ENCODE measurements around the gene ARID1B.
A peak's percentile ranks its signal among the peaks of the same experiment; 100 is the strongest.

ARID1B gene

DNA sequence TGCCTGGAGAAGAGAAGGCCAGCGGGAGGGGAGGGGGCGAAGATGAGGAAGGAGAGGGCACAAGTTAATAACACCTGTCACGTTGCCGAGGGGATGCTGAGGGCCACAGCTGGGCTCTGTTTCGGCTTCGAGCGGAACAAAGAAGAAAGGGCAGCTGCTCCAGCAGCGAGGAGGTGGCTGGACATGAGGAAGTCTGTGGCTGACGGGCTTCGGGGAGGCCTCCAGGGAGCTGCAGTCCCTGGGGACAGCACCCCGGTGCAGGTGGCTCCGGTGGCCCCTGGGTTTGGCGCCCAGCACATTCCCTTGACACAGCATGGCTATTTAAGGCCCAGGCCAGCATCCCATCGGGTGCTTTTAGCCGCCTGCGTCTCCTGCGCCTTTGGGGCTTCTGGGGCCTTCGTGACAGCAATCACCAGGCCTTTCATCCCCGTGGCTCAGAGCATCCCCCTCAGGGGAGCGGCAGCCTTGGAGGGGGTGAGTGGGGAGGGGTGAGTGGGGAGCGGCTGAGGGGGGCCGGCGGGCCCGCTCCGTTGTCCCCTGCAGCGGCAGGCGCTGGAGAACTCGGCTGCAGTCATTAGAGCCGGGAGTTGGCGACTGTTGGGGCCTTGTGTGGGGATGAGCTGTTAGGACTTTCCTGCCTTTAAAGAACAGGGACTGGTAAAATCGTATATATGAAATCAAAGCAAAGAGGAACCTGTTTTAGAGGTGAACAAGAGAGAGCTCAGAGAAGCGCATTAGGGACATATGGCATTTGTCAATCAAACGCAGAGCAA, 447.2 kb downstream of the ARID1B start:
- DNase-seq (ENCODE audit: low read depth in 2 of 2): no peak

DNA sequence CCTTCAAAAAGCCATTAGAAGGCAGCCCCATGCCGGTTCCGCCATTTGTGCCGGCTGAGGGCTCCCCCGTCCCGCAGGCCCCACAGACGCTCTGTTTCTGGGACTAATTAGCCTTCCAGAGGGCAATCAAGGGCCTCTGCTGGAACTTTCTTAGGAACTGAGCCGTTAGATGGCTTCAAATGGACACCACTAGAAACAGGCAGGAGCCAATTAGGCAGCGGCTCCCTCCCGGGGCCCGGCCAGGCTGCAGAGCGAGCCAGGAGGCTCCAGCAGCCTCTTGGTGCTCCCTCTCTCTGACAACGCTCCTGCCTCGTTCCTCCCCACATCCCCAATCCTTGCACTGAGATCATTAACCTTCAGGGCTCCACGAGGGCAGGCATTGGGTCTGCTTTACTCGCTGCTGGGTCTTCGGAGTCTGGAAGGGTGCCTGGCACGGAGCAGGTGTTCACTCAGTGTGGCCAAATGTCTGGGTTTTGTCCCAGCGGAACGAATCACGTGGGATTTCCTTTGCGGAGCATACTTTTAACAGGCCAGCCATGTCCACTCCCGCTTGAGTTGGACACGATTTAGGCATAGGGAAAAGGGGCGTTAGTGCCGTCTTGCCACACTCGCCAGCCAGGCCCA, 447.9 kb downstream of the ARID1B start:
- DNase-seq (ENCODE audit: low read depth in 2 of 2): no peak

DNA sequence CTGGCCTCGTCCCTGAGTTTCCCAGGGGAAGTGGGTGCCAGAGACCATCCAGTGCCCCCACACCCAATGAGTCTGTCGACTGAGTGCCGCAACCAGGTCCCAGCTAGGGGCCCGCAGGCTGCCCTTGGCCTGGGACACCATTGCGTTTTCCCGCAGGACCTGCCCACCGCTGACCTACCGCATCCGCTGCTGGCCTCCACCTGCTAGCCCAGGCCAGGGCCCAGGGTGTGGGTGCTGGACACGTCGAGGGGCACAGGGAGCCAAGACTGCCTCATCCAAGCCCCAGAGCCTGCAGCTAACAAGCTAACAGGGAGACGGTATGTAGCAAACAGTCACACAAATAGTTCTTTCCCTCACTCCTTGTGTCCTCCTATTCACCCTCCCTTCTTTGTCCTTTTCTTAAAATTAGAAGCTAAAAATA, 448.4 kb downstream of the ARID1B start:
- no peak for DNase-seq (ENCODE audit: low read depth in 2 of 2)

DNA sequence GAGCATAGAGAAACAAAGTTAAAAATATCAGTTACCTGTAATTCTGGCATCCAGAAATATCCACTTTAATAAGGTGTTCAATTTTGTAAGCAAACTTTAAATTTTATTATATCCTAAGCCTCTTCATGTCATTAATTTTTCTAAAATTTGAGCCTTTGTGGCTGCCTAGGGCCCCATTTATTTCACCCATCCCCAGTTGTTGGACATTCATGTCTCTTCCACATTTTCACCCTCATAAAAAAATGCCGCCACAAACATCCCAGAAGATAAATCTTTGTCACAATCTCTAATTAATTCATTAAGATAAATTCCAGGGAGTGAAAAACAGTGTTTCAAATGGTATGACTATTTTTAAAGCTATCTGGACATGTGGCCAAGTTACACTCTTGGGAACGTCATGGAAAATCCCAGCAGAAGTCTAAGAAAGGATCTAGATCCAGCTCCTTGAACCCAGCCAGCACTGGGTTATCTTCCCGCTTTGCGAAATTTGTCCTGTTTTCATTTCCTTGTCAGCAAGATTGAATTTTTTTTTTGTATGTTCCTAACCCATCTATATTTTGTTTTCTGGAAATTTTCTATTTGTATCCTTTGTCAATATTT, 448.9 kb downstream of the ARID1B start:
- no peak for DNase-seq (ENCODE audit: low read depth in 2 of 2)

DNA sequence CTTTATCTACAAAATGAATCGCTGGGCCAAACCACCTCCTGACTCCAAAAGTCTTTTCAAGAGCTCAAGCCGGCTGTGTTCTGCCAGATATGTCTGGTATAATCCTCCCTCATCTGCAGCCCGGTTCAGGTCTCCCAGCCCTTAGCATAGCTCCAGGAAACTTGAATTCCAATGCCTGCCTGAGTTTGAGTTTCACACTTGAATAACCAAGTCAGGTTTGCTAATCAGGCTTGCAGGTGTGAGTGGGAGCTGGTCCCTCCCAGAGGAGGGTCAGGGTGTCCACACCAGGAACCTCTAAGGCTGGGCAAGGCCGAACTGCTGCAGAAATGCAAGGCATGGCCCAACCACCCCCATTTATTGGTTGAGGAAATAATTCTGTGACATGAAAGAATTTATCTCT, 449.6 kb downstream of the ARID1B start:
- DNase-seq (ENCODE audit: low read depth in 2 of 2): no peak

DNA sequence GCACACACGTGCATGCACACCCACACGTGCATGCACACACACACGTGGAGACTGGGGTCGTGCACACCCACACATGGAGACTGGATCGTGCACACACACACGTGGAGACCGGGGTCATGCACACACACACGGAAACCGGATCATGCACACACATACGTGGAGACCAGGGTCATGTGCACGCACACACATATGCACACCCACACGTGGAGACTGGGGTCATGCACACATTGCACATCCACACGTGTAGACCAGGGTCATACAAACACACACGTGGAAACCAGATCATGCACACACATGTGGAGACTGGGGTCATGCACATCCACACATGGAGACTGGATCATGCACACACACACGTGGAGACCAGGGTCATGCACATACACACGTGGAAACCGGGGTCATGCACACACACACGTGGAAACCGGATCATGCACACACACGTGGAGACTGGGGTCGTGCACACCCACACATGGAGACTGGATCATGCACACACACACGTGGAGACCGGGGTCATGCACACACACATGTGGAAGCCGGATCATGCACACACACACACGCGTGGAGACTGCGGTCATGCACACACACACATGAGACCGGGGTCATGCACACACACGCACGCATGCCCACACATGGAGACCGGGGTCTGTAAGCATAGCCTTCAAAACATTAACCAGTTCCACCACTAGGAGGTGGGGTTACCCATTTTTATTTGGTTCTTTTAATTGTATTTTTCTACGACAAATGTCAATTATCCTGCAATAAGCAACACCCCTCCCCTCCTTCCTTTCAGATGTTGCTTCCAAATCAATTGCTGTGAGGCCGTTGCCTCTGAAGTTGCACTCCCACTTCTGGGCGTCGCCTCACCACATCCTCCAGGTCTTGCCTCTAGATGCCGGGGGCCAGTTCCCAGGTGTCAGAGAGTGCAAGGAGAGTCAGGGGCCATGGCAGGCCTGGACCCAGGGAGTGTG, 450.3 kb downstream of the ARID1B start:
- no peak for DNase-seq (ENCODE audit: low read depth in 2 of 2)

DNA sequence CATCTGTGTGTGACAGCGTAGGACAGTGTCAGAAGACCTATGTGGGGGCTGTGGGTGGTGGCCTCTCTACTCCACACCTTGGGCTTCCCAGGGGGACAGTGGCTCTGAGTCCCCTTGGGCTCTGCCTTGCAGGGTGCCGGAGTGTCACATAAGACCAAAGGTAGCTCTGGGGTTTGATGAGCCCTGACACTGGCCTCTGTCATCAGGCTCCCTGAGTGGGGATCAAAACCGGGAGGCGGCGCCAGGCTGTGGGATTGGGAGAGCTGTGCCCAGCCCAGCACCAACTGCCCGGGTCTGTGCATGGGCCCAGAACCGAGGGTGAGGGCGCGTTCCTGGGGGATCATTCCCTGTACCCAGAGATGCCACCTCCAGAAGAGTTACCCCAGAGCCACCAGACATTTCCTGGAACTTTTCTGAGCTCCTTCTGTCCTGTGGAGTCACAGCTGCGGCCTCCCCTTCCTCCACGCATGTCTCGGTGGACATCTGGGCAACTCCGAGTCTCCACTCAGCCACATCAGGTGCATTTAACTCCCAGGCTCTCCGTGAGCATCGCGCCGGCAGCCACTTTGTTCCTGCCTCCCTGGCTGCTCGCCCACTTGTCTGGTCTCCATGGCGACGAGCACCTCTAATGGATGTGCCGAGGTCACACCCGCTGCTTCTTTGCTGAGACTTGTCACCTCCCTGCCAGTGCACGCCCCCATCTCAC, 451.4 kb downstream of the ARID1B start:
- DNase-seq (ENCODE audit: low read depth in 2 of 2): no peak

DNA sequence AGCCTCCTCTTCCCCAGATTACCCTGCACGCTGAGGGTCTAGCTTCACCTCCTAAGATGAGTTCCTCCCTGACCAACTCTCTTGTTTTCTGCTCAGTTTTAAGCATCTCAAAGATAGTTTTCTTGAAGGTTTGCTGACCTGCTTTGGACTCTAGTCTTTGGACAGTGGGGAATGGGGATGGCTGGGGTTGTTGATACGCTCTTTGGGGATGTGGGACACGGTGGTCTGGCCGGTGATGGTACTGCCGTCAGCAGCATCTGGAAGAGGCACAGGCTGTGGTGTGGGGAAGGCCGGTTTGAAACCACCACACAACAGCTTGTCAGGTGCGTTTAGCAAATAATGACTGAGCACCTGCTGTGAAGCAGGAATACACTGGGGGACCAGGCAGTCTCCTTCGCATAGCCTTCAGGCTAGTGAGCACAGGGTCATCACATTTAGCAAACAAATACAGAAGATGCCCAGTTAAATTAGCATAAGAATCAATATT, 452.0 kb downstream of the ARID1B start:
- no peak for DNase-seq (ENCODE audit: low read depth in 2 of 2)

DNA sequence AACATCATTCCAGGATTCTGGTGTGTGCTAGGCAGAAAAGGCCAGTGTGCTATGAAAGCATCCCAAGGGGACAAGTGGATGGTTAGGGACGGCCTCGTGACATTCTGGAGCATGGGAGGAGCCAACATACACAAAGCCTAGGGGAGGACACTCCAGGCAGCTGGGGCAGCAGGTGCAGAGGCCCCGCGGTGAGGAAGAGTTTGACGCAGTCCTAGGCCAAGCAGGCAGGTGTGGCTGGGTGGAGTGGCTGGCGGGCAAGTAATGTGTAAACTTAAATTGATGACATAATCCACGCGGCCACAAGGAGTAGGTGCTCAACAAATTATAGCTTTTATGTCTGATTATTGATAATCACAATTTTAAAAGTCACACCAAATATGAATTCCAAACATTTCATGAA, 452.5 kb downstream of the ARID1B start:
- no peak for DNase-seq (ENCODE audit: low read depth in 2 of 2)

DNA sequence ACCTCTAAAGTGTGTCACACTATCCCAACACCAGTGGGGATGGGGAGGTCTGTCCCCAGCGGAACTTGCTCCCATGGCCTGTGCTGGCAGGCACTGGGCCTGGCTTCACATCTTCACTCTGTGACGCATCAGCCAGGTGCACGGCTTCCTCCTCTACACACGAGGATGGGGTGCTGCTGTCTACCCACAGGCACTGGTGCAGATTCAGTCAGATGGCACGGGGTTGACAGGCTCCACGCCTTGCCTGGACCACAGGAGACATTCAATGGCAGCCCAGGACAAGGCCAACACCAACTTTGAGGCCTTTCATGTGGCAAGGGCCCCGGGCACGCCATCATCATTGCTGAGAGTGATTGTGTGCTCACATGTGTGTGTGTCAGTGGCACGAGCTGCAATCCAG, 453.7 kb downstream of the ARID1B start:
- DNase-seq (ENCODE audit: low read depth in 2 of 2): no peak

DNA sequence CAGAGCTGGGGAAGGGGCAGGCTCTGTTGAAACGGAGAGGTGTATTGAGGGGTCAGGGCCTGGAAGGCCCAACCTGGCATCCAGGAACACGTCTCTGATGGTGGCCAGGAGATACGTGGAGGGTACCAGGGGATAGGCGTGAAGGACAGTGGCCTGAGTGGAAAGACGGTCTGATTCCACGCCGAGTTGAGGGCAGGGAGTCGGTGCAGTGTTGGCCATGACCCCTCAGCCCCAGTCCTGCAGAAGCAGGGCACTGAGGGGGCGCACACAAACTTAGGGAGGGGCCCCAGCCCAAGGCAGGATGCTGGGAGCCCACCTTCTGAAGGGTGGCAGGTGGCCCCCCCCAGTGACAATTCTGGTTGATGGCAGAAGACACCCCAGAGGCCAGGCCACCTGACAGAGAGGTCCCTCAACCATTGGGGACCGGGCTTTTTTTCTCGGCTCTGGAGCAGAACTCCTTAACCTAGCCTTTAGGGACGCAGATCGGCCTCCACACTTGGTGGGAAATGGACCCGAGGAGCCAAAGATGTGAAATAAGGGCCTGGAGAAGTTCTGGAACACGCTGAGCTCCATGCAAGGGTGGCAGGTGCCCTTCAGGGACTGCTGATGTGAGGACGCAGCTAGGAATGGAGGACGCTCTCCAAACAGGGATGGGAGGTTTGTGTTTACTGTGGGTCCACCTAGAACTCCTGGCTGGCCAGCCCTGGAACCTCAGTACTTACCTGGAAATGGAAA, 455.1 kb downstream of the ARID1B start:
- DNase-seq (ENCODE audit: low read depth in 2 of 2): no peak

DNA sequence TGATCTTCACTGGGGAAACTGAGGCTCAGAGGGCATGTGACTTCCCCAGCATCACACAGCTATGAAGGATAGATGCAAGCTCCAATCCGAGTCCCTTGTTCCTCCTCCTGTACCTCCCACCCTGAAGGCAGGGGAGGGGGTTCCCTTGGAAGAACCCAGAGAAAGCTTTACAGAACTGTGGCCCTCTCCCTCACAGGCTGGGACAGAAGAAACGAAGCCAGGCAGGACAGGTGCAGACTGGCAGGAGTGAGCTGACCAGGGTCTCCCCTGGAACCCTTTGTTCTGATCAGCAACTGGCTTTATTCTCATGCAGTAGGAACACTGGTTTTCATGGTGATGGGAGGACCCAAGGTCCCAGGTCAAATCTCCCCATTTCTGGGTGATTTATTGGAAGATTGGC, 456.0 kb downstream of the ARID1B start:
- DNase-seq (ENCODE audit: low read depth in 2 of 2): no peak

DNA sequence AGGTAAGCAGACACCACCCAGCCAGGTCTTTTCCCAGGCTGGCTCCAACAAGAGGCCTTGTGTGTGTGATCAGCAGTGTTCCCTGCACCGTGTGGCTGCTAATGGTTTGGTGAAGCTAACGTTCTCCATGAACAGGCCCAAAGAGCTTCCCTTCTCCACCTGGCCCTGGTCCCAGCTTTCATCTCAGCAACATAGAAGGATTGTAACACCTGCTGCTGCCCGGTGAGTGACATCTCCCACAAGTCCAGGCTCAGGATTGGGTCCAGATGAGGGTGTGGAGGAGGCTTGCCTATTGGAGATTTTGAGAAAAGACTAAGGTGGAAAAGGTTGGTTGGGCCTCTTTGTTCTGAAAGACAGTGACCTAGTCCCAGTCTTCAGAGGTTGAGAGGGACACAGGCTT, 456.5 kb downstream of the ARID1B start:
- DNase-seq (ENCODE audit: low read depth in 2 of 2): no peak

DNA sequence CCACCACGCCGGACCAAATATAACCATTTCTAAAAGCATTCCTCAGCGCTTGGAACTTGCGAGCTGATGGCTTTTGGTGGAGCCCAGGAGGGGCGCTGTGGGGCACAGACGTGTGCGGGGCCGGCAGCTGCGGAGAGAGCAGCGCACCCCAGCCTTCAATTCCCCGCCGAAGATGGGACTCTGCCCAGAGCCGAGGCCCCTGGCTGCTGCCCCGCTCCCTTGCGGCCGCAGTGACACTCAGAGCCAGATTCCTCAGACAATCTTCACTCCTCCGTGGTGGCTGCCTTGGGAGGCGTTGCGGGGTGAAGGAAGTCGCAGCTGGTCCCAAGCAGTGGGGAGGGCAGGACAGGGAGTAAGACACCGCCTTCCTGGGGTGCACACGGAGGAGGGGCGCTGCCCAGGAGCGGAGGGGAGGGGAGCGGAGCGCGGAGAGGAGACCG, 458.4 kb downstream of the ARID1B start:
- peak in 1 of 2 donors; percentile 25 for DNase-seq (ENCODE audit: low read depth in 2 of 2)

DNA sequence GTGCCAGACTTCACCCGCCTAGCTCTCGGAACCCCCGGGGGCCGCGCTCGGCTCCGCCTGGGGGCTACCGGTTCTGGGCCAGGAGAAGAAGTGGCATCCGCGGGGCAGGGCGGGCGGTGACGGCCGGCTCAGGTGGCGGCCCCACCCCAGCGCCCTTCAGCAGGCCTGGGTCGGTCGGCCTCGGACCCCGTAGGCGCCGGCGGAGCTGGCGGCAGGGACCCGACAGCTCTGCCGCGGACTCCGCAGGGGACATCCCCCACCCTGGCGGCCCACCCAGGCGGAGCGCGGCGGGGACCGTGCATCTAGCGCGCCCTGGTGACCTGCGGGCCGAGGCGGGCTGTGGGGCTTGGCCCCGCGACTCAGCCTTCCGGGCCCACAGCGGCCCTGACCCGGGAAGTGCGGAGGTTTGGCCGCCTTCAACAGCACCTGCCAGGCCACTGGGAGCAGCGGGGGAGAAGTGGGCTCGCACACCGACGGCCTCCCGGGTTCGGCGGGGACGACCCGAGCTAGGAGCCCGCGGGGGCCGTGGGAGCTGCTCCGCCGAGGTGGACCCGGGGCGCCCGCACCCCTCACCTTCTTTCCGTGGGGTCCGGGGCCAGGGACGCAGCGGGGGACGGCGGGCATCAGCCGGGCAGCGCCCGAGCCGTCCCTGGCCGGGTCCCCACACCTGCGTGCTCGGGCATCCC, 459.0 kb downstream of the ARID1B start:
- no peak for DNase-seq (ENCODE audit: low read depth in 2 of 2)

DNA sequence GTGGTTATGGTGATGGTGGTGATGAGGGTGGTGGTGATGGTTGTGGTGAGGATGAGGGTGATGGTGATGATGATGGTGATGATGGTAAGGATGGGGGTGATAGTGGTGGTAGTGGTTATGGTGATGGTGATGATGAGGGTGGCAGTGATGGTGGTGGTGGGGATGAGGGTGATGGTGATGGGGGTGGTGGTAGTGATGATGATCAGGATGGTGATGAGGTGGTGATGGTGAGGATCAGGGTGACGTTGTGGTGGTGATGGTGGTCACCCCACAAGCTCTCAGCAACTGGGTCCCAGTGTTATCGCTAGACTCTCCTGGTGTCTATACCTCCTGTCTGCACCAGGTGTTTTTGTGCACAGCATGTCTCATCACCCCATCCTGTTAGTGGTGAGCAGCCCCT, 461.2 kb downstream of the ARID1B start:
- no peak for DNase-seq (ENCODE audit: low read depth in 2 of 2)

DNA sequence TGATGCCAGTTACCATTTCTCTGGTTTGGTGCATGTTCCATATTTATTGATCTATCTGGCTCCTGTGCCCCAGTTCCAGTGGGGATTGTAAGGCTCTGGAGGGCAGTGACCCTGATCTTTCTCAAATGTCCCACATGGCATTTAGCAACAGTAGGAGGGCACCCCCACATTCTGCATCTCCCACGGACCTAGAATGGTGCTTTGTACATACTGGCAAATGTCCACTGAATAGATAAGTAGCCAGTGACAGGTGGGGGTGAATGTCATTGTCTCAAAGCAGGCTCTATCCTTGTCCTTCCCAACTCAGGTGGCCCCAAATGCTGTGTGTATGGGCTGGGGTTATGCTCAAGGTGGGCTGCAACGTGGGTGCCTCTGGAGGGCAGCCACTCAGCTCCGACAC, 462.0 kb downstream of the ARID1B start:
- DNase-seq (ENCODE audit: low read depth in 2 of 2): no peak

DNA sequence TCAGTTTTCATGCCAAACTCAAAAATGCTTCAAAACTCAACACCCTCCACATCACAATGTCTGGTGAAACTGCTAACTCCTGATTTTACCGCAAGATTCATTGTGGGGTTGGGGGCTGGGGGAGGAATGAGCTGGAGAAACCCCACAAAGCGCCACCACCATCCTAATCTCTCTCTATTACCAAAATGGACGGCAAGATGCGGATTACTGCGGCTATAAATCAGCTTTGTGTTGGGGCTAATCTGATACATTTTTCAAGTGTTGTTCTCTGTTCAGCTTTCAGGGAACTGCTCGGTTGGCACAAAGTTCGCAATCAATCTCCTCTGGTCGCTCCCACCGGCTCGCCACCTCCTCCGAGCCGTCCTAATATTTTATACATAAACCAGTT, 462.5 kb downstream of the ARID1B start:
- no peak for DNase-seq (ENCODE audit: low read depth in 2 of 2)

DNA sequence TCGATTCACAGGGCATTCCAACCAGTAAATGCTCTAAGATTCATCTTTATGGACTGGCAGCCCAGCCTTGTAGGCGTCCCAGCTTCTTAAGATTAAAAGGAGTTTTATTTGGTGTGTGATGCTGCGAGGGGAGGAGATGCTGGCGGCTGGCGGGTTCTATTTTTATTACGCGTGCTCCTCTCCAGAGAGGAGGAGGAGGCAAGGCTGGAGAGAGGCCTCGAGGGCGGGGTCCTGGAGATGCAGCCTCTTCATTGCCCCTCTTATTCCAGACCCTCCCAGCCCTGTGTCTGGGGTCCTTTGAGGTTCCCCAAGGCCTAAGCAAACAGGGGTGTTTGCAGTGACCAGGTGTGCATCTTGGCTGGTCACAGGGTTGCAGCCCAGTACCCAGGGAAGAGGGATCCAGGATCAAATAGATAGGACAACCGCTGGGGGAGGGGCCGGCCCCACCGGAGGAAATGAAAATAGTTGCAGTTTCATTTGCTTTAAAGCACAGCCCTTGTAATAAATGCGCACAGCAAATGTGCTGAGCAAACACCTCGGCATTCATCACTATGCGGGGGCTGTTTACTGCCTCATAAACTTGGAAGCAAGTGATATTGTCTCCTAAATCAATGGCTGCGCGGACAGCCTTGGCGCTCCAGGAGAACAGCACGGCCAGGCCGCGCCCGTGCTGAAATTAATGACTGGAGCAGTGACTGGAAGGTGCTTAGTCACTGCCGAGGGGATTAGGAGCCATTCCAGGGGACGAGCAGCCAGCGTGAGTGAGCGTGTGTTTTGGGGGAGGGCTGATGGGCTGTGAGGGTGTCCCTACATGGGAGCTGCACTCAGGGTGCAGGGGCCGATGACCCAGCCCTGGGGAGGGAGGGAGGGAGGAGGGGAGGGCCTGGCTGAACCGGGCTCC, 463.1 kb downstream of the ARID1B start:
- no peak for DNase-seq (ENCODE audit: low read depth in 2 of 2)

All from stimulated activated CD8-positive, alpha-beta memory T cell treated with anti-CD3 and anti-CD28 coated beads, Interleukin-15, amount 100 ng/mL, for 48 hours (primary cell).